WERI-Rb-1 (cell line): ENCODE measurements around the gene ANKFN1.

ENCODE experiments used
- DNase-seq: peaks from one replicate; pipeline ENCODE4 v3.0.0-alpha.2; 2020
- H3K27ac ChIP-seq: fragments of 250-450 bp; sonication (Bioruptor Pico); 2 replicates; pipeline ENCODE4 v1.5.1; 2020; ENCODE audit warnings: mild to moderate bottlenecking, moderate library complexity
- H3K27me3 ChIP-seq: fragments of 250-450 bp; sonication (Bioruptor Pico); 2 replicates; pipeline ENCODE4 v1.5.1; 2021; ENCODE audit warnings: mild to moderate bottlenecking, low read depth, moderate library complexity; ENCODE audit not compliant: insufficient read depth, severe bottlenecking
- H3K36me3 ChIP-seq: fragments of 250-450 bp; sonication (Bioruptor Pico); 2 replicates; pipeline ENCODE4 v1.5.1; 2020; ENCODE audit warnings: mild to moderate bottlenecking, moderate library complexity
- H3K4me3 ChIP-seq: 2 replicates; pipeline ENCODE4 v1.5.1; 2011; ENCODE audit warnings: low read depth, mild to moderate bottlenecking, control low read depth, low read length
- H3K9me3 ChIP-seq: fragments of 250-450 bp; sonication (Bioruptor Pico); 2 replicates; pipeline ENCODE4 v1.5.1; 2021; ENCODE audit warnings: mild to moderate bottlenecking, moderate library complexity; ENCODE audit not compliant: severe bottlenecking
- CTCF ChIP-seq: IDR thresholded peaks from 2 replicates; pipeline ENCODE4 v1.5.1; 2011; ENCODE audit warnings: low read depth, mild to moderate bottlenecking, control low read depth, inconsistent platforms, low read length

Gene ANKFN1

GRCh38 chr17:56121191-56122051 lies 31.9 kb upstream of the ANKFN1 start:
- H3K27ac ChIP-seq = no peak overlapping the region
- H3K27me3 ChIP-seq = no peaks in the 10 kb centered on the region
- peaks cover 3% of the 10 kb centered on the region for H3K9me3 ChIP-seq
- peak; percentile 54 for TF ChIP-seq CTCF
- H3K4me3 ChIP-seq = no peak overlapping the region
- no peaks in the 10 kb centered on the region for H3K36me3 ChIP-seq
- DNase-seq = peak; percentile 12

- peak; percentile 63 for DNase-seq
- H3K27ac ChIP-seq = no peak overlapping the region
- peak; percentile 83 for TF ChIP-seq CTCF
Observed at GRCh38 chr17:56125830-56126819, 27.1 kb upstream of the ANKFN1 start.

GRCh38 chr17:56130026-56130425 lies 23.2 kb upstream of the ANKFN1 start:
- no peaks in the 10 kb centered on the region for H3K27me3 ChIP-seq
- no peak overlapping the region for H3K27ac ChIP-seq
- H3K36me3 ChIP-seq = no peaks in the 10 kb centered on the region
- no peak for TF ChIP-seq CTCF
- H3K4me3 ChIP-seq = no peak overlapping the region
- H3K9me3 ChIP-seq = no peaks in the 10 kb centered on the region
- no peak for DNase-seq

More at GRCh38 chr17:56125830-56126819, 27.1 kb upstream of the ANKFN1 start:
- Histone ChIP-seq H3K9me3 (no peaks in the 10 kb centered on the region), H3K4me3 (no peak overlapping the region), H3K36me3 (no peaks in the 10 kb centered on the region), H3K27me3 (no peaks in the 10 kb centered on the region)

GRCh38 chr17:56130631-56131030 lies 22.6 kb upstream of the ANKFN1 start:
- TF ChIP-seq CTCF = no peak
- Histone ChIP-seq H3K27me3 (no peaks in the 10 kb centered on the region), H3K27ac (no peak overlapping the region), H3K36me3 (no peaks in the 10 kb centered on the region), H3K4me3 (no peak overlapping the region), H3K9me3 (no peaks in the 10 kb centered on the region)
- DNase-seq = no peak

- Histone ChIP-seq H3K36me3 (no peaks in the 10 kb centered on the region), H3K27me3 (no peaks in the 10 kb centered on the region), H3K4me3 (no peak overlapping the region), H3K27ac (no peak overlapping the region), H3K9me3 (no peaks in the 10 kb centered on the region)
- no peak for TF ChIP-seq CTCF
- no peak for DNase-seq
Observed at GRCh38 chr17:56131431-56131830, 21.8 kb upstream of the ANKFN1 start.
